Uterus (tissue), 4 donors: ENCODE data around the gene ZDHHC6. TPM values are rescaled to one million over a fixed set of nuclear protein-coding genes. Genes with fewer than 3 reads are reported as not detected.

Source experiments
- DNase-seq, 2 donors: peaks; one replicate each; pipeline ENCODE4 v3.0.0-alpha.2; 2019 to 2020
- H3K27ac ChIP-seq, 2 donors: fragments of 200-600 bp; sonication (generic); 1 replicate in 1 of 2; 2 replicates in 1 of 2; pipeline ENCODE4 v1.5.1; 2016 to 2018
- H3K27me3 ChIP-seq, 2 donors: fragments of 200-600 bp; sonication (generic); one replicate each; pipeline ENCODE4 v1.5.1; 2018 to 2019; ENCODE audit warnings: control low read depth in 1 of 2
- H3K36me3 ChIP-seq, 2 donors: fragments of 200-600 bp; sonication (generic); one replicate each; pipeline ENCODE4 v1.5.1; 2019; ENCODE audit warnings: control low read depth in 1 of 2
- H3K4me1 ChIP-seq, 2 donors: fragments of 200-600 bp; sonication (generic); one replicate each; pipeline ENCODE4 v1.5.1; 2018 to 2019; ENCODE audit warnings: control low read depth in 1 of 2
- H3K4me3 ChIP-seq, 2 donors: fragments of 200-600 bp; sonication (generic); 1 replicate in 1 of 2; 2 replicates in 1 of 2; pipeline ENCODE4 v1.5.1; 2018 to 2019; ENCODE audit warnings: mild to moderate bottlenecking in 1 of 2
- H3K9me3 ChIP-seq, 2 donors: fragments of 200-600 bp; sonication (generic); one replicate each; pipeline ENCODE4 v1.5.1; 2019; ENCODE audit warnings: control low read depth in 1 of 2
- CTCF ChIP-seq, 4 experiments: fragments of 200-600 bp in 2 of 4; fragments of 450-650 bp in 2 of 4; sonication (generic) in 2 of 4; IDR thresholded peaks; one replicate each; pipeline ENCODE4 v1.5.1; 2016 to 2019; ENCODE audit warnings: antibody characterized with exemption in 4 of 4, mild to moderate bottlenecking in 2 of 4, moderate library complexity in 1 of 4
- POLR2A ChIP-seq, 2 donors: fragments of 450-650 bp; IDR thresholded peaks; one replicate each; pipeline ENCODE4 v1.6.1; 2016; ENCODE audit warnings: antibody characterized with exemption in 2 of 2, mild to moderate bottlenecking in 1 of 2, moderate library complexity in 1 of 2
- intact Hi-C: fragments of 100-400 bp; cut with DNase I; formaldehyde crosslinking; loops from one replicate; pipeline ENCODE4 v1.15.1; 2023; ENCODE audit warnings: low total_unique reads
- total RNA-seq, 4 donors: library from RNA; depleted of rRNA in 3 of 4; stranded (reverse); fragments of >200 nt in 3 of 4; gene quantifications; one replicate each; pipeline versions ENCODE4 v1.1.0 to v1.2.4, GENCODE V29; 2014 to 2023
- donor health status: DM: yes; HTN: yes; CAD: no.

The ZDHHC6 gene
- total RNA-seq, 4 donors from 2014 or later, result 22.9 to 89.7 (median 39.9) TPM

GRCh38 chr10:112383325-112383724 is 63.4 kb downstream of the ZDHHC6 start:
- no peak for DNase-seq
- intact Hi-C loops, result no loop called here
- Histone ChIP-seq H3K27me3 (no peaks in the 10 kb centered on the region), H3K36me3 (no peaks in the 10 kb centered on the region), H3K27ac (no peak overlapping the region), H3K4me1 (no peaks in the 10 kb centered on the region), H3K9me3 (no peaks in the 10 kb centered on the region), H3K4me3 (no peak overlapping the region)
- TF ChIP-seq CTCF (IDR thresholded peaks at IDR 0.05) (no peak), POLR2A (IDR thresholded peaks at IDR 0.05) (no peak)

- H3K4me3 ChIP-seq, result no peak overlapping the region
- intact Hi-C loops, result no loop called here
- H3K36me3 ChIP-seq, result no peaks in the 10 kb centered on the region
These were observed 64.0 kb downstream of the ZDHHC6 start for GRCh38 chr10:112382515-112383235.

More at GRCh38 chr10:112382515-112383235, 64.0 kb downstream of the ZDHHC6 start:
- no peaks in the 10 kb centered on the region for H3K9me3 ChIP-seq
- no peak overlapping the region for H3K27ac ChIP-seq
- H3K27me3 ChIP-seq, result no peaks in the 10 kb centered on the region
- TF ChIP-seq CTCF (IDR thresholded peaks at IDR 0.05), result no peak
- no peak for TF ChIP-seq POLR2A (IDR thresholded peaks at IDR 0.05)
- DNase-seq, result no peak
- no peaks in the 10 kb centered on the region for H3K4me1 ChIP-seq

Other genes with a start within 250 kb of the ZDHHC6 start
- gene TECTB, start 163.5 kb downstream of the ZDHHC6 start, total RNA-seq, result not detected
- gene ACSL5, start 72.8 kb downstream of the ZDHHC6 start, total RNA-seq, result 10 to 100 TPM in 3 of 4 donors, 1 to 10 TPM in 1; 7.4 to 30.6 (median 11.9) TPM
- 10 to 100 TPM; 21.5 to 50.6 (median 37.5) TPM for gene VTI1A, start 301 bp upstream of the ZDHHC6 start, total RNA-seq